Measurements from ENCODE around the gene CALCOCO2.

- TF ChIP-seq POLR2A (IDR thresholded peaks at IDR 0.05) (no peak), CTCF (IDR thresholded peaks at IDR 0.05) (no peak), EP300 (IDR thresholded peaks at IDR 0.05) (no peak), POLR2AphosphoS5 (IDR thresholded peaks at IDR 0.05) (no peak)
Measured at GRCh38 chr17:48903401-48903800, 72.6 kb downstream of the CALCOCO2 start.

All from gastroesophageal sphincter (tissue), 3 donors.